PC-9 (cell line): ENCODE measurements around the gene WNK2. TPM values are rescaled to one million over a fixed set of nuclear protein-coding genes. Genes with fewer than 3 reads are reported as not detected.

ENCODE experiments used
- BruUV-seq: library from RNA; stranded (reverse); fragments of 400-500 nt; replicated peaks from 2 replicates; lab custom pipeline; 2021; lab: Mats Ljungman, UMichigan
- CTCF ChIA-PET: fragments of 300-600 bp; sonication (Branson Sonifier 250); formaldehyde crosslinking; loops from one replicate; lab custom pipeline; 2022; ENCODE audit warnings: antibody characterized with exemption; lab: Charles Lee
- POLR2A ChIA-PET: fragments of 300-600 bp; sonication (Branson Sonifier 250); formaldehyde crosslinking; loops from one replicate; lab custom pipeline; 2022; ENCODE audit warnings: antibody characterized with exemption; ENCODE audit not compliant: unreplicated experiment; lab: Charles Lee
- DNase-seq, 2 experiments: peaks; one replicate each; pipeline versions ENCODE4 v3.0.0 to v3.0.0-alpha.2; 2015 to 2022; ENCODE audit warnings: mixed read lengths in 1 of 2
- H2AFZ ChIP-seq: fragments of 200-600 bp; sonication (generic); 2 replicates; pipeline ENCODE4 v1.8.1; 2017; ENCODE audit warnings: antibody characterized with exemption
- H3F3A ChIP-seq: fragments of 200-600 bp; sonication (generic); 2 replicates; pipeline ENCODE4 v1.8.1; 2017; ENCODE audit warnings: antibody characterized with exemption, mild to moderate bottlenecking, low read depth; ENCODE audit not compliant: insufficient read depth
- H3K27ac ChIP-seq: fragments of 200-600 bp; sonication (generic); 2 replicates; pipeline ENCODE4 v1.6.1; 2016; ENCODE audit warnings: mixed run types
- H3K27me3 ChIP-seq: fragments of 200-600 bp; sonication (generic); 2 replicates; pipeline ENCODE4 v1.6.1; 2016; ENCODE audit warnings: low read depth, mixed run types; ENCODE audit not compliant: insufficient read depth
- H3K36me3 ChIP-seq: fragments of 200-600 bp; sonication (generic); 2 replicates; pipeline ENCODE4 v1.6.1; 2016; ENCODE audit warnings: low read depth, mixed run types
- H3K4me1 ChIP-seq: fragments of 200-600 bp; sonication (generic); replicated peaks from 2 replicates; pipeline ENCODE4 v1.6.1; 2016; ENCODE audit warnings: mixed run types; ENCODE audit not compliant: insufficient read depth
- H3K4me2 ChIP-seq: fragments of 200-600 bp; sonication (generic); 2 replicates; pipeline ENCODE4 v1.6.1; 2017; ENCODE audit warnings: mixed run types
- H3K4me3 ChIP-seq: fragments of 200-600 bp; sonication (generic); 2 replicates; pipeline ENCODE4 v1.6.1; 2016; ENCODE audit warnings: mixed run types
- H3K79me2 ChIP-seq: fragments of 200-600 bp; sonication (generic); 2 replicates; pipeline ENCODE4 v1.6.1; 2017; ENCODE audit warnings: low read depth, mixed run types
- H3K9me2 ChIP-seq: fragments of 200-600 bp; sonication (generic); 2 replicates; pipeline ENCODE4 v1.8.1; 2017; ENCODE audit warnings: mild to moderate bottlenecking; ENCODE audit not compliant: insufficient read depth
- H3K9me3 ChIP-seq: fragments of 200-600 bp; sonication (generic); 2 replicates; pipeline ENCODE4 v1.8.1; 2016; ENCODE audit warnings: low read depth; ENCODE audit not compliant: insufficient read depth
- H4K20me1 ChIP-seq: fragments of 200-600 bp; sonication (generic); 2 replicates; pipeline ENCODE4 v1.8.1; 2017; ENCODE audit not compliant: insufficient read depth
- CTCF ChIP-seq: fragments of 200-600 bp; sonication (generic); conservative IDR thresholded peaks from 2 replicates; pipeline ENCODE4 v1.6.1; 2017; ENCODE audit warnings: mixed run types, antibody characterized with exemption, mild to moderate bottlenecking, moderate library complexity
- EZH2 ChIP-seq: fragments of 200-600 bp; sonication (generic); IDR thresholded peaks from 2 replicates; pipeline ENCODE4 v1.8.0; 2017; ENCODE audit warnings: antibody characterized with exemption, low read depth
- intact Hi-C: fragments of 100-400 bp; cut with micrococcal nuclease; formaldehyde crosslinking; loops from one replicate; pipeline ENCODE4 v1.10.0; 2022; ENCODE audit not compliant: unreplicated experiment
- total RNA-seq: library from RNA; stranded (reverse); gene quantifications from 2 replicates; pipeline ENCODE4 v1.2.3, GENCODE V29; 2021

Gene WNK2
- total RNA-seq, 1 experiment from 2014 or later = 44.6 TPM

- no peaks in the 10 kb centered on the region for H3K79me2 ChIP-seq
- no peak for DNase-seq
- H3K27ac ChIP-seq = no peak overlapping the region
- no peaks in the 10 kb centered on the region for H3K9me2 ChIP-seq
- H2AFZ ChIP-seq = no peak overlapping the region
- H3K36me3 ChIP-seq = no peaks in the 10 kb centered on the region
- no TSS peak for BruUV-seq
- no peaks in the 10 kb centered on the region for H3K27me3 ChIP-seq
- peaks cover 12% of the 10 kb centered on the region for H3F3A ChIP-seq
- intact Hi-C loops = no loop called here
- no peak overlapping the region for H3K4me3 ChIP-seq
- H3K4me1 ChIP-seq = peaks cover 19% of the 10 kb centered on the region
- ChIA-PET CTCF (no interaction called here), POLR2A (no interaction called here)
- no peaks in the 10 kb centered on the region for H3K9me3 ChIP-seq
- no peak overlapping the region for H3K4me2 ChIP-seq
- H4K20me1 ChIP-seq = no peaks in the 10 kb centered on the region
- no peak for TF ChIP-seq EZH2
- no peak for TF ChIP-seq CTCF
These were observed 126.0 kb downstream of the WNK2 start for GRCh38 chr9:93309889-93310425.

- ChIA-PET POLR2A (no interaction called here), CTCF (no interaction called here)
- intact Hi-C loops = no loop called here
- H3K9me3 ChIP-seq = no peaks in the 10 kb centered on the region
- peaks cover 19% of the 10 kb centered on the region for H3K4me1 ChIP-seq
- H3K79me2 ChIP-seq = no peaks in the 10 kb centered on the region
- H4K20me1 ChIP-seq = no peaks in the 10 kb centered on the region
- no TSS peak for BruUV-seq
- no peaks in the 10 kb centered on the region for H3K27me3 ChIP-seq
- no peak overlapping the region for H3K4me2 ChIP-seq
- H2AFZ ChIP-seq = no peak overlapping the region
- no peak for DNase-seq
- no peaks in the 10 kb centered on the region for H3K36me3 ChIP-seq
- TF ChIP-seq CTCF = no peak
- no peak overlapping the region for H3K27ac ChIP-seq
- peaks cover 12% of the 10 kb centered on the region for H3F3A ChIP-seq
- H3K9me2 ChIP-seq = no peaks in the 10 kb centered on the region
- no peak overlapping the region for H3K4me3 ChIP-seq
These were observed 131.2 kb downstream of the WNK2 start for GRCh38 chr9:93315118-93315517.

GRCh38 chr9:93315960-93316359 lies 132.0 kb downstream of the WNK2 start:
- H3K4me3 ChIP-seq = no peak overlapping the region
- H3F3A ChIP-seq = peaks cover 12% of the 10 kb centered on the region
- H3K4me1 ChIP-seq = peaks cover 19% of the 10 kb centered on the region
- no peaks in the 10 kb centered on the region for H3K9me3 ChIP-seq
- H2AFZ ChIP-seq = no peak overlapping the region
- intact Hi-C loops = no loop called here
- no peaks in the 10 kb centered on the region for H3K79me2 ChIP-seq
- BruUV-seq = no TSS peak
- H4K20me1 ChIP-seq = no peaks in the 10 kb centered on the region
- POLR2A ChIA-PET = no interaction called here
- no peak overlapping the region for H3K4me2 ChIP-seq
- no peaks in the 10 kb centered on the region for H3K9me2 ChIP-seq
- no peak overlapping the region for H3K27ac ChIP-seq
- TF ChIP-seq CTCF (no peak), EZH2 (no peak)
- CTCF ChIA-PET = no interaction called here
- H3K36me3 ChIP-seq = no peaks in the 10 kb centered on the region
- no peaks in the 10 kb centered on the region for H3K27me3 ChIP-seq
- no peak for DNase-seq
